Activated CD8-positive, alpha-beta T cell treated with anti-CD3 and anti-CD28 coated beads, Interleukin-2, amount 10 ng/mL, durations not matched to agents 7 days and 5 days (primary cell): Measurements from ENCODE around the gene CCNQ. TPM values are rescaled to one million over a fixed set of nuclear protein-coding genes. Genes with fewer than 3 reads are reported as not detected.

ENCODE experiments used
- ATAC-seq: fragments of 150-1000 bp; cut with Tn5 transposase; one replicate; pipeline ENCODE4 v1.10.0; 2021; ENCODE audit warnings: moderate library complexity
- CTCF ChIA-PET: fragments of 350-600 bp; sonication (Branson Sonifier 250); formaldehyde crosslinking; loops from one replicate; lab custom pipeline; 2021; ENCODE audit warnings: antibody characterized with exemption; lab: Charles Lee
- POLR2A ChIA-PET: fragments of 350-600 bp; sonication (Branson Sonifier 250); formaldehyde crosslinking; loops from one replicate; lab custom pipeline; 2021; ENCODE audit warnings: antibody characterized with exemption; lab: Charles Lee
- DNase-seq: peaks from one replicate; pipeline ENCODE4 v3.0.0-alpha.2; 2020
- H3K27ac Mint-ChIP-seq: one replicate; pipeline ENCODE4 v1.8.0; 2021; ENCODE audit warnings: mild to moderate bottlenecking, mixed read lengths
- H3K27me3 Mint-ChIP-seq: one replicate; pipeline ENCODE4 v1.8.0; 2021; ENCODE audit warnings: low read depth, mixed read lengths
- H3K36me3 Mint-ChIP-seq: one replicate; pipeline ENCODE4 v1.8.0; 2021; ENCODE audit warnings: low read depth, mixed read lengths
- H3K4me1 Mint-ChIP-seq: one replicate; pipeline ENCODE4 v1.8.0; 2021; ENCODE audit warnings: low read depth, mixed read lengths
- H3K4me3 Mint-ChIP-seq: one replicate; pipeline ENCODE4 v1.8.0; 2021; ENCODE audit warnings: mild to moderate bottlenecking, mixed read lengths
- H3K9me3 Mint-ChIP-seq: one replicate; pipeline ENCODE4 v1.8.0; 2022; ENCODE audit warnings: mixed read lengths; ENCODE audit not compliant: insufficient read depth
- total RNA-seq, 2 experiments: library from RNA; stranded (reverse); gene quantifications; one replicate each; pipeline ENCODE4 v1.2.3, GENCODE V29; 2021

The CCNQ gene
- total RNA-seq, 2 experiments from 2014 or later = 23.9 to 24.5 TPM

DNA sequence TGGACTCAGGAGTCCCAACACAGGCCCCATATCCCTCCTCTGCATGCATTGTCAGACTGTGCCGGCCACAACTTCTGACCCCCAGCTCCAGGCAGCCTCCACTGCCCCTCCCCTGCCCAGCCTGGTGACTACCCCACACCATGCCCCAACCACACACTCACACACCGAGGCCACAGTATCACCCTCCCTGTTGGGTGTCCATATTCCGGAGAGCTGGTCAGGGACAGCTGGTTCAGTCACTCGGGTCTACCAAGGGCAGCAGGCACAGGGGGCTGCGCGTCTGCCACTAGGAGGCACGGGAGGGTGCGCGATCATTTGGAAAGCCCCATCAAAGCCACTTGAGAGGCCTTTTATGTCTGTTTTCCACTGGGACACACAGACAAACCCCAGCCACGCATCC lies 26.3 kb downstream of the CCNQ start:
- H3K27me3 Mint-ChIP-seq = no peaks in the 10 kb centered on the region
- DNase-seq = no peak
- H3K27ac Mint-ChIP-seq = no peak overlapping the region
- no peaks in the 10 kb centered on the region for H3K36me3 Mint-ChIP-seq
- no peak for ATAC-seq
- ChIA-PET CTCF (no interaction called here), POLR2A (no interaction called here)
- H3K9me3 Mint-ChIP-seq = no peaks in the 10 kb centered on the region
- no peak overlapping the region for H3K4me3 Mint-ChIP-seq
- H3K4me1 Mint-ChIP-seq = peaks cover 9% of the 10 kb centered on the region

- H3K4me1 Mint-ChIP-seq = peaks cover 9% of the 10 kb centered on the region
- CTCF ChIA-PET = interaction anchor here (1.0 kb wide), 2 partner anchors 17 to 37 kb away, joined by 3 read pairs; no protein-coding TSS in a partner anchor
- no peak for DNase-seq
- no peaks in the 10 kb centered on the region for H3K9me3 Mint-ChIP-seq
- no peaks in the 10 kb centered on the region for H3K36me3 Mint-ChIP-seq
- H3K4me3 Mint-ChIP-seq = no peak overlapping the region
- no peaks in the 10 kb centered on the region for H3K27me3 Mint-ChIP-seq
- H3K27ac Mint-ChIP-seq = no peak overlapping the region
- POLR2A ChIA-PET = no interaction called here
- ATAC-seq = no peak
These were observed 27.4 kb downstream of the CCNQ start for GRCh38 chrX:153571534-153571908.

DNA sequence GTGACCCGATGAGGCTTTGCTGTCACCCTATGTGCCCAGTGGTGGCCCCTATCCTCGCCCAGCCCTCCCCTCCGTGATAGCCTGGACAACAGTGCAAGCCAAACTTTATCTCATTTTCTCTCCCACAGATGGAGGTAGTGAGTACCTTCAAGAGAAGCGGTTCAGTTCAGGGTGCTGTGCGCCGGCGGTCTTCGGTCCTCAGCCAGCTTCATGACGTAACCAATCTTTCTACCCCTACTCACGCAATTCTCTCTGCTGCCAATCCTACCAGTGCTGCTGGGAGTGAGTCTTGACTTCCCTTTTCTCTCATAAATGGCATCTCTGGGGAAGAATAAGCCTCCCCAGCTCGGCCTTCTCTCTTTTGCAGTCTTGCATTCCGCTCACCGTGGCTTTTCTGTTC lies 29.5 kb downstream of the CCNQ start:
- no peaks in the 10 kb centered on the region for H3K9me3 Mint-ChIP-seq
- CTCF ChIA-PET = interaction anchor here (0.9 kb wide), 1 partner anchor 30 kb away, joined by 4 read pairs; no protein-coding TSS in a partner anchor

GRCh38 chrX:153568451-153569011 lies 30.4 kb downstream of the CCNQ start:
- DNase-seq (no peak), ATAC-seq (no peak)
- POLR2A ChIA-PET = no interaction called here
- Mint-ChIP-seq H3K27ac (no peak overlapping the region), H3K36me3 (no peaks in the 10 kb centered on the region), H3K4me1 (peaks cover 9% of the 10 kb centered on the region), H3K4me3 (no peak overlapping the region), H3K9me3 (no peaks in the 10 kb centered on the region), H3K27me3 (no peaks in the 10 kb centered on the region)
- CTCF ChIA-PET = interaction anchor here (0.9 to 1.8 kb wide), 4 partner anchors 13 to 99 kb away, joined by 3 to 7 read pairs (median 4); no protein-coding TSS in a partner anchor

More for the DNA sequence above, 29.5 kb downstream of the CCNQ start:
- no peak for ATAC-seq
- POLR2A ChIA-PET = no interaction called here
- peaks cover 9% of the 10 kb centered on the region for H3K4me1 Mint-ChIP-seq
- no peak overlapping the region for H3K27ac Mint-ChIP-seq
- DNase-seq = no peak
- H3K27me3 Mint-ChIP-seq = no peaks in the 10 kb centered on the region
- H3K4me3 Mint-ChIP-seq = no peak overlapping the region
- H3K36me3 Mint-ChIP-seq = no peaks in the 10 kb centered on the region

DNA sequence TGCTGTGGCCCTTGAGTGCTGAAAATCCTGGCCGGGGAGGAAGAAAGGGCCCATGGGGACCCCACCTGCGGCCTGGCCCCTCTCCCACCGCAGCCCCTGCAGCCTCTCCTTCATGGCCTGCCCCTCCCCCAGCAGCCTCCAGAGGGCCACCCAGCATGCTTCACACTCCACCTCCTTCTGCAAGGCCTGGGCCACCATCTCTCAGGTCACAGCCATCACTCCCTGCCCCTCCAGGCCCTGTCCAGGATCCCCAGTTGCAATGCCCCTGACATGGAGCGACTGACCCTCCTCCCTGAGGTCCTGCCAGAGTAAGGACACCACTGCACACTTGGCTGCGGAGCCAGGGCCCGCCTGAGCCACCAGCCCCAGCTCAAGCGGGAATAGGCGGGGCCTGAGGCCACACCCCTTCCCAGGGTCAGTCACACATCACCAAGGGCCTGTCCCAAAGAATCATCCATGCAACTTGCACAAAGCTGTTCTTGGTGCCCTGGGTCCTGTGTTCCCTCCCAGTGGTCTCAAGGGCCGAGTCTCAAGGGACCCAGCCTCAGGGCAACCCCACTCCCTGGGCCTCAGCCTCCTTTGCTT lies 32.9 kb downstream of the CCNQ start:
- H3K36me3 Mint-ChIP-seq = no peaks in the 10 kb centered on the region
- POLR2A ChIA-PET = no interaction called here
- peaks cover 4% of the 10 kb centered on the region for H3K4me1 Mint-ChIP-seq
- DNase-seq = no peak
- H3K27ac Mint-ChIP-seq = no peak overlapping the region
- no peak for ATAC-seq
- CTCF ChIA-PET = interaction anchor here (1.0 to 1.2 kb wide), 2 partner anchors 12 to 102 kb away, joined by 3 read pairs; no protein-coding TSS in a partner anchor
- no peaks in the 10 kb centered on the region for H3K9me3 Mint-ChIP-seq
- H3K4me3 Mint-ChIP-seq = no peak overlapping the region
- H3K27me3 Mint-ChIP-seq = no peaks in the 10 kb centered on the region

- H3K4me3 Mint-ChIP-seq = no peak overlapping the region
- H3K27me3 Mint-ChIP-seq = no peaks in the 10 kb centered on the region
- no peaks in the 10 kb centered on the region for H3K9me3 Mint-ChIP-seq
- ChIA-PET POLR2A (interaction anchor here (0.6 kb wide), 1 partner anchor 34 kb away, joined by 3 read pairs; no protein-coding TSS in a partner anchor), CTCF (no interaction called here)
- ATAC-seq (no peak), DNase-seq (no peak)
- H3K36me3 Mint-ChIP-seq = no peaks in the 10 kb centered on the region
- H3K27ac Mint-ChIP-seq = no peak overlapping the region
- H3K4me1 Mint-ChIP-seq = peaks cover 4% of the 10 kb centered on the region
These were observed 34.8 kb downstream of the CCNQ start for GRCh38 chrX:153564047-153564606.

GRCh38 chrX:153562546-153562945 lies 36.4 kb downstream of the CCNQ start:
- ATAC-seq (no peak), DNase-seq (no peak)
- Mint-ChIP-seq H3K4me3 (no peak overlapping the region), H3K9me3 (no peaks in the 10 kb centered on the region), H3K4me1 (peaks cover 4% of the 10 kb centered on the region), H3K27me3 (no peaks in the 10 kb centered on the region), H3K27ac (no peak overlapping the region), H3K36me3 (no peaks in the 10 kb centered on the region)
- POLR2A ChIA-PET = no interaction called here
- CTCF ChIA-PET = interaction anchor here (0.7 to 1.8 kb wide), 2 partner anchors 23 to 106 kb away, joined by 3 to 6 read pairs; no protein-coding TSS in a partner anchor

- POLR2A ChIA-PET = no interaction called here
- no peak for ATAC-seq
- H3K4me3 Mint-ChIP-seq = no peak overlapping the region
- no peaks in the 10 kb centered on the region for H3K27me3 Mint-ChIP-seq
- H3K4me1 Mint-ChIP-seq = peaks cover 7% of the 10 kb centered on the region
- no peaks in the 10 kb centered on the region for H3K36me3 Mint-ChIP-seq
- CTCF ChIA-PET = no interaction called here
- no peaks in the 10 kb centered on the region for H3K9me3 Mint-ChIP-seq
- no peak overlapping the region for H3K27ac Mint-ChIP-seq
- DNase-seq = no peak
These were observed 37.6 kb downstream of the CCNQ start for GRCh38 chrX:153561337-153561736.

- no peaks in the 10 kb centered on the region for H3K9me3 Mint-ChIP-seq
- H3K27ac Mint-ChIP-seq = no peak overlapping the region
- ChIA-PET CTCF (no interaction called here), POLR2A (no interaction called here)
- ATAC-seq = no peak
- DNase-seq = no peak
- H3K36me3 Mint-ChIP-seq = no peaks in the 10 kb centered on the region
- peaks cover 7% of the 10 kb centered on the region for H3K4me1 Mint-ChIP-seq
- no peaks in the 10 kb centered on the region for H3K27me3 Mint-ChIP-seq
- H3K4me3 Mint-ChIP-seq = no peak overlapping the region
These were observed 38.5 kb downstream of the CCNQ start for GRCh38 chrX:153560466-153560865.

GRCh38 chrX:153560000-153560399 lies 38.9 kb downstream of the CCNQ start:
- CTCF ChIA-PET = no interaction called here
- Mint-ChIP-seq H3K27ac (no peak overlapping the region), H3K4me3 (no peak overlapping the region), H3K27me3 (no peaks in the 10 kb centered on the region), H3K4me1 (peaks cover 7% of the 10 kb centered on the region), H3K36me3 (no peaks in the 10 kb centered on the region), H3K9me3 (no peaks in the 10 kb centered on the region)
- no peak for ATAC-seq
- DNase-seq = no peak
- POLR2A ChIA-PET = no interaction called here

- H3K27ac Mint-ChIP-seq = no peak overlapping the region
- ChIA-PET POLR2A (no interaction called here), CTCF (interaction anchor here (1.7 kb wide), 1 partner anchor 104 kb away, joined by 4 read pairs; no protein-coding TSS in a partner anchor)
- no peak for ATAC-seq
- DNase-seq = no peak
- no peaks in the 10 kb centered on the region for H3K27me3 Mint-ChIP-seq
- peaks cover 7% of the 10 kb centered on the region for H3K4me1 Mint-ChIP-seq
- no peaks in the 10 kb centered on the region for H3K9me3 Mint-ChIP-seq
- H3K4me3 Mint-ChIP-seq = no peak overlapping the region
- no peaks in the 10 kb centered on the region for H3K36me3 Mint-ChIP-seq
These were observed 41.2 kb downstream of the CCNQ start for GRCh38 chrX:153557618-153558355.
